CD4-positive, alpha-beta T cell treated with Interleukin-15 for 4 hours (primary cell): Measurements from ENCODE around the gene RMND5B.
"Not testable (repeated sequence)": the region's sequence is repeated elsewhere in the genome, so short reads cannot be mapped to it uniquely, and the experiment has no call there.

Experiments
- DNase-seq: peaks from one replicate; pipeline ENCODE4 v3.0.0-alpha.2; 2020; ENCODE audit warnings: low spot score

The RMND5B gene, protein sequence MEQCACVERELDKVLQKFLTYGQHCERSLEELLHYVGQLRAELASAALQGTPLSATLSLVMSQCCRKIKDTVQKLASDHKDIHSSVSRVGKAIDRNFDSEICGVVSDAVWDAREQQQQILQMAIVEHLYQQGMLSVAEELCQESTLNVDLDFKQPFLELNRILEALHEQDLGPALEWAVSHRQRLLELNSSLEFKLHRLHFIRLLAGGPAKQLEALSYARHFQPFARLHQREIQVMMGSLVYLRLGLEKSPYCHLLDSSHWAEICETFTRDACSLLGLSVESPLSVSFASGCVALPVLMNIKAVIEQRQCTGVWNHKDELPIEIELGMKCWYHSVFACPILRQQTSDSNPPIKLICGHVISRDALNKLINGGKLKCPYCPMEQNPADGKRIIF

DNA sequence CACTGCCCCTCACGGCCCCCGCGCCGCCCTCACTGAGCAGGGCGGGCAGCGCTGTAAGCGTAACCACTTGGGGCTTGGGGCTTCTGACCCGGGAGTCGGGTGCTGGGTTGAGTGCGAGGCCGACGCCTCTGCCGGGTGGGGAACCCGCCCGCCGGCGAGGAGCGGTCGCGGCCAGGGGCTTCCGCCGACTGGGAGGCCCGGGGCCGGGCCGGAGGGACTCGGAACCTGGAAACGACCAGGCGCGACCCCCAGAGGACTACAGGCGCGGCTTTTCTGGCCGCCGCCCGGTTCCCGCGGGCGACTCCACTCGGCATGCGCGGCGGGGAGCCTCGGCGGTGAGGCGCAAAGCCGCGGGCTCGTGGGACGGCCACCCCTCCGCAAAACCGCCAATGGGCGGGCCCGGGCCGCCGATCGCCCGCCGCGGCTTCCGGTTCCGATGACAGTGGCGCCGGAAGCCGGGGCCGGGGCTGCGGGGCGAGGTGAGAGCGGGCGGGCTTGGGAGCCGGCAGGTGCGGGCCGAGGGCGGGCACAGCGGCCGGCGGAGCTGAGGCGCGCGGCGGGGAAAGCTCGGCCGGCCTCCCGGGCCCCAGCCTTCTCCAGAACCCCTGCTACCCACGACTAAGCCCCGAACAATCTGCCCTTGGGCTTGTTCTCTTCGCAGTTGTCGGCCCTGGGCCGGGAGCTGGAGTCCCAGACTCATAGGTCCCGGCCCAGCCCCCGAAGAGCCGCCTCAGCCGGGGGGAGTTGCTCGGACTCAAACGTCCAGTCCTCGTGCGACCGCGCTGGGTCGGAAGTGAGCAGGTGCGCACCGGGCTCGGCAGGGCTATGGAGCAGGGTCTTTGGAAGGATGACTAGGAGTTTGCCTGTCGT, at the start of gene RMND5B:
Gene RMND5B (plus strand): TSS at position 439 of the 870 bp plus-strand sequence. CDS start 7,106 bp downstream, outside the sequence.
- DNase-seq, result peak; percentile 80

DNA sequence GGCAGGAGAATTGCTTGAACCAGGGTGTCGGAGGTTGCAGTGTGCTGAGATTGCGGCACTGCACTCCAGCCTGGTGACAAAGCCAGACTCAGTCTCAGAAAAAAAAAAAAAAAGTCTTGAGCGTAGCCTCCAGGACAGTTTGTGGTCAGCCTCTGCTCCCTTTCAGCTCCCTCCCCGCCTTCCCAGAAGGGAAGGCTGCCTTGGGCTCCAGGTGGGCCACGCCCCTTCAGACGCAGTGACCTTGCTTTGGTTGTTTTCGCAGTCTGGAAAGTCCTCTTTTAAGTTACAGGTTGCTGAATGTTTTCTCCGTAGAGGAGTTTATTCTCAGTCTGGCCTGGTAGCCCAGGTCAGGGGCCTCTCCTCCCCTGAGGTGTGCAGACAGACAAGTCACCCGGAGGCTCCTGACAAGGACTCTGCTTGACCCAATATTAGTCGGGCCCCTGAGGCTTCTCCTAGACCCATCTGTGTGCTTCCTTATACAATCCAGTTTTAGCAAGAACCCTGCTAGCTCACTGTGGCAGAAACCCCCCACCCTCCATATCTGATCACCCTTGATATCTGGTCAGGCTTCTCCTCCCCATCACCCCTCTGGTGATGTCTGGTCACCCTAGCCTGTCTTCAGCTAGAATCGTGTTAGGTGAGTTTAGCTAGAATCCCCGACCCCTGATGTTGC, 49.1 kb upstream of the RMND5B start:
- DNase-seq, result no peak

DNA sequence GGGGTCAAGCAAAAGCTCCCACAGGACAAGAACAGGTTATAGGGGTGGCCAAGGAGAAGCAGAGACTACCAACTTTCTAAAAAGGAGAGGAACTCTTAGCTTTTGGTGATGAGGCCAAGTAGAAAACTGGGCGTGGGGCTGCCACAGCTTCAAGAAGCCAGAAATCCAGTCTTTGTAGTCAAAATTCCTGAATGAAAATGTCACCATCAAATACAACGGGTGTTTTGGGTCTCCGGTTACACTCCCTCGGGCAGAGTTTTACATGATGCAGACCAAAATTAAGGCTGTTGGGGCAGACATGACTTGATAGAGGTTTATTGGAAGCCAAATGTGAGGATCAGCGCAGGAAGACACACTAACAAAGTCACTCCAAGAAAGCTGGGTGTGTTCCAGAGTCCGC, 46.9 kb upstream of the RMND5B start:
- DNase-seq, result no peak

DNA sequence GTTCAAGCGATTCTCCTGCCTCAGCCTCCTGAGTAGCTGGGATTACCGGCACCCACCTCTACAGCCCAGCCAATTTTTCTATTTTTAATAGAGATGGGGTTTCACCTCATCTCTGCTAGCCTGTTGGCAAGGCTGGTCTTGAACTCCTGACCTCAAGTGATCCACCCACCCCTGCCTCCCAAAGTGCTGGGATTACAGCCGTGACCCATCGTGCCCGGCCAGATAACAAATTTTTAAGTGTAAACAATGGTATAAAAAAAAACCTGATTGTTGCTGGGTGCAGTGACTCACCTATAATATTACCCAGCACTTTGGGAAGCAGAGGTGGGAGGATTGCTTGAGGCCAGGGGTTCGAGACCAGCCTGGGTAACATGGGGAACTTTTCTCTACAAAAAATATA, 45.5 kb upstream of the RMND5B start:
- DNase-seq, result no peak

DNA sequence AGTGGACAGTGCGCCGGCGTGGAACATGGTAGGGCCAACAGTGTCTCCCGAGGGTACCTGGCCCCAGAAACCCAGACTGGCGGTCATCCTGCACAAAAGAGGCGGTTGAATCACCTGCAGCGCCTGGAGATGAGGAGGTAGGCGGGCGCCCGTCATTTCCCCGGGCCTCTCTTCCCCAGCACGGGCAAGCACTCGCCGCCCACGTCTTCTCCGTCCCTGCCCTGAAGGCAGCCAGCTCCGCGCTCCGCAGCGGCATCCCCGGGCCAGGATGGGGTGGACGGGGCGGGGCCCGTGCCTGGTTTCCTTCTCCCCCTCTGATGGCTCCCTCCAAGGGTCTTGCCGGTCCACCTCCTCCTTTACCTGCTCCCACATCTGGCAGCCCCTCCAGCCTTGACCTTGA, 44.5 kb upstream of the RMND5B start:
- no peak for DNase-seq

DNA sequence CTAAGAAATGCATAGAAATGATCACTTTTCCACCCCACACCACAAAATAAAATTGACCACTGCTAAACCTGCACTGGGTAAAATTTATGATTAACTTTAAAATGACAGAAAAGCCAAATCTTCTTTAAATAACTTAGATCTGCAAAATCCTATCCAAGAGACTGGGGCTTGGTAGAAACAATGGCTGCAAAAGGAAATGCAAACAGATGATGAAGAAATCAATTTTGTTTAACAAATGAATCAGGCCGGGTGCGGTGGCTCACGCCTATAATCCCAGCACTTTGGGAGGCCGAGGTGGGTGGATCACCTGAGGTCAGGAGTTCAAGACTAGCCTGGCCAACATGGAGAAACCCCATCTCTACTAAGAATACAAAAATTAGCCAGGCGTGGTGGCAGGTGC, 43.6 kb upstream of the RMND5B start:
- not testable (repeated sequence) for DNase-seq

DNA sequence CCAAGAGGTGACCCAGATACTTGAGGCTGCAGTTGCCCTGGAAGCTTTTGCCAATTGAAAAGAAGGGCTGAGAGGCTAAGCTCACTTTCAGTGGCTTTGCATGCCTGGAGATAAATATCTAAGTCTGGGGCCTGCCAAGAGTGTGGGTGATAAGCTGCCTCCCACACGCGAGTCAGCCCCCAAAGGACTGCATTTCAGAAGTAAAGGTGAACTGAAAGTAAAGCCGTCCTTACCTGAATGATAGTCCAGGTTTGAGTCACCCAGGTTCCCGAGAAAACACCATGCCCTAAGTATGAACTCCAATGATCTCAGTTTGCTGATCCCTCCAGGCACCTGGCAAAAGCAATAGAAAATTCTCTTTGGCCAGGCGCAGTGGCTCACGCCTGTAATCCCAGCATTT, 40.0 kb upstream of the RMND5B start:
- DNase-seq, result no peak

DNA sequence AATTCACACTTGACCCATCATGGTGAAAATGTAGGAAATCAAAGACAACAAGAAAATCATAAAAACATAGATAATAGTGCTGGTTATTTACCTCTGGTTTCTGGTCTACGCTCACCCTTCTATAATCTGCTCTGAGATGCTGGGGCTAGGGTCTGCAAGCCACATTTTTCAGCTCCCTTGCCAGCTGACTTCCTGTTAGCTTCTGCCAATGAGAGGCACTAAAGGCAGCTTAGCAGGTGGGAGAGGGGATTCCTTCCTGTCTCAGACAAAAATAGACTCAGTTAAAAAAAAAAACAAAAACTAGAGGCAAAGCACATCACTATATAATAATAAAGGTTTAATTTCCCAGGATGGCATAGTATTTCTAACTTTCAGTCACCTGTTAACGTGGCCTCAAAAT, 37.7 kb upstream of the RMND5B start:
- no peak for DNase-seq

DNA sequence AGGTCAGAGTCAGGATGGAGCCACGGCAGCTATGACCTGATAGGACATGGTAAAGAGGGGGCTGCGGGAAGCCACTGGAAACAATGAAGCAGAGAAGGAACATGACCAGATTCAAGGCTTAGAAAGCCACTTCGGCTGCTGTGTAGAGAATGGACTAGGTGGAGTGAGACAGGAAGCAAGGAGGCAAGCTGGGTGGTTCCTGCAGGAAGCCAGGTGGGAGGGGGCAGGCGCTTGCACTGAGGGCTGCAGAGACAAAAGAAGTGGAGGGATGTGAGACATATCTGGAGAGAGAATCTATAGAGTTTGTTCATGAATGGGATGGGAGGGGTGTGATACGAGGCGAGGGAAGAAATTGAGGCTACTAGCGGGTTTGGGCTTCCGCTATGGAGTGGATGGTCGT, 36.5 kb upstream of the RMND5B start:
- no peak for DNase-seq

DNA sequence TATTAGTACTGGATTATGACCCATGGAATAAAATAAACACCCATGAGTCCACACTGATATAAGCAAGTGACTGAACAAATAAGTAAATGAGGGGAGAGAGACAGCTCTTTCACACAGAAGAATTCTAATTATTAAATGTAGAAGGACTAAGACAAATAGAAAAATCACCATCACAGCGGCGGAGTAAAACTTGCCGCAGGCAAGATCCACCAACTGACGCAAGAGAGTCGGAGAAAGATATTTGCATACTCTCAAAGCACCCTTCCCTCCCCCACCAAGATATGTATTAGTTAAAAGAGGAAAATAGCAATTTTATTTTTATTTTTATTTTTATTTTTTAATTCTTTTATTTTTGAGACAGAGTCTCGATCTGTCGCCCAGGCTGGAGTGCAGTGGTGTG, 32.1 kb upstream of the RMND5B start:
- DNase-seq, result no peak

DNA sequence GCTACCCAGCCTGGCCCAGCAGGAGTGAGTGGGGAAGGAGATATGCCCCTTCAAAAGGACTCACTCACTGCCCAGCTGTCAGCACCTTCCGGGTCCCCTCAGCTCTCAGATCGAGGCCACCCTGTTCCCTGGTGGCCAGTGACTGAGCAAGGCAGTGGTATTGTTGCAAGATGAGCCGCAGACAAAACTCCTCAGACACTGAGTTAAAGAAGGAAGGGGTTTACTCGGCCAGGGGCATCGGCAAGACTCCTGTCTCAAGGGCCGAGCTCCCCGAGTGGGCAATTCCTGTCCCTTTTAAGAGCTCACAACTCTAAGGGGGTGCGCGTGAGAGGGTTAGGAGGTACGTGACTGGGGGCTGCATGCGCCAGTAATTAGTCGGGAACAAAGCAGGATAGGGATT, 27.2 kb upstream of the RMND5B start:
- no peak for DNase-seq

DNA sequence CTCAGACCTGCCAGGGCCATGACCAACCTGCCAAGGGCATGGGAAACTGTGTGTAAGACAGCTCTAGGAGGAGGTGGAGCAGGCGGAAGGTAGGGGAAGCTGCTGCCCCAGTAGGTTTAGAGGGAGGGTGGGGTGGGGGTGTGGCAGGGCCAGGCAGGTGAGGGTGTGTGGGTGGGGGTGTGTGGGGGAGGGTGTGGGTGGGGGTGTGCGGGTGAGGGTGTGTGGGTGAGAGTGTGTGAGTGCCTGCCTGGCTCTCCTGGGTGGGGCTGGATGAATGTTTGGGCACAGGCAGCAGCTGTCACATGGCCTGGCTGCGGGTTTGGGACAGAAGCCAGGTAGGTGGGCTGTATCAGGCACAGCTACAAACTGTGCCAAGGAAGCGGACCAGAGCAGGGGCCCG, 26.3 kb upstream of the RMND5B start:
- DNase-seq, result no peak

DNA sequence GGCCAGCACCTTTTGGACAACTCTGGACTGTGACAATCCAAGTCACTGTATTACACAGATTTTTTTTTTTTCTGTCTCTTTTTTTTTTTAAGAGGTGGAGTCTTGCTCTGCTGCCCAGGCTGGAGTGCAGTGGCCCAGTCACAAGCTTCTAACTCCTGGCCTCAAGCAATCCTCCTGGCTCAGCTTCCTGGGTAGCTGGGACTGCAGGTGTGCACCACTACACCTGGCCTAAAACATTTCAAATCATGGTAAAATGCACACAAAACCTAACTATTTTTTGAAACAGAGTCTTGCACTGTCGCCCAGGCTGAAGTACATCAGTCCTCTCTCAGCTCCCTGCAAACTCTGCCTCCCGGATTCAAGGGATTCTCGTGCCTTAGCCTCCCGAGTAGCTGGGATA, 24.7 kb upstream of the RMND5B start:
- DNase-seq, result no peak

DNA sequence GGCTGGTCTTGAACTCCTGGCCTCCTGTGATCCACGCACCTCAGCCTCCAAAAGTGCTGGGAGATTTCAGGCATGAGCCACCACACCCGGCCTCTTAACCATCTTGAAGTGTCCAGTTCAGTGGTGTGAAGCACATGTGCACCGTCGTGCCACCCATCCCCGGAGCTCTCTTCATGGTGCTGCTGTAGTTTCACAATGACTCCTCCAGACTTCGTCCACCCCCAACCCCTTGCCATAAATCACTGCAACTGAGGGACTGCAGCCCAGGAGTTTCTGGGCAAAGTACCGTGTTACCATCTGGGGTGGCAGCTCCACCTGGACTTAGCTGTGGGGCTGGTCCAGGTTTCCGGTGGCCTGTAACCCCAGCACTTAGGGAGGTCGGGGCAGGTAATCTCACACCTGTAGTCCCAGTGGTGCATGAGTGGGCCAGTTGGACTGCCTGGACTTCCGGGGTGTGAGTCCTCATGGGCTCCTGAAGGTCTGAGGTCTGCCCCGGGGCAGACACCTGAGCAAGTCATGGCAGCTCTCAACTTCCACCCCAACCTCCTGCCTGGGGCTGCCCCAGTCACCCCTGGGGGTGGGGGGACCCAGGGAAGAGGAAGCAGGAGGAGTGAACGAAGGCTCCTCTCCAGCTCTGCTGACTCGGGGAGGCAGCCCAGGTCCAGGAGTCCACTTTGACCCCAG, 24.1 kb upstream of the RMND5B start:
- no peak for DNase-seq

DNA sequence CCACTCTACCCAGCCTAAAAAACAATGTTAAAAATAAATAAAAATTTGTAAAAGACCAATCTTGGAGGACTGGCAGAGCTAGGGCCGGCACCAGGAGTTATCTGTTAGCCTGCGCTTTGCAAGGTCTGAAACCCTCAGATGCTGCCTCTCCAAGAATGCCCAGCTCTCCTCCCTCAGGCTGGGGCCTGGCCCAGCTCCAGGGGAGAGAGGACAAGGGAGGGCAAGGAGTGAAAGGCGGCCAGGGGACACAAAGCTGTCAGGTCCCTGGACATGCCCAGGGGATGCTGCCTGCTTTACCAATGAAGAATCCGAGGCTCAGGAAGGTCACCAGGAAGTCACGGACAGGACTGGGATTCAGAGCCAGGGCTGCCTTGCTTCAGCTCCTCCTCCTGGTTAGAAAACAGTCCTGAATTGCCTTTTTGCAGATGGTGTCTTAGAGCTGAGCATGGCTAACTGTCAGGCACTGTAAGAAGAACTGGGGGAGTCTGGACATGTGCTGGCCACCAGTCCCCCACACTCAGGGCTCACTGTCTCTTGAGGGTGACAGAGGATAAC, 23.0 kb upstream of the RMND5B start:
- DNase-seq, result no peak

DNA sequence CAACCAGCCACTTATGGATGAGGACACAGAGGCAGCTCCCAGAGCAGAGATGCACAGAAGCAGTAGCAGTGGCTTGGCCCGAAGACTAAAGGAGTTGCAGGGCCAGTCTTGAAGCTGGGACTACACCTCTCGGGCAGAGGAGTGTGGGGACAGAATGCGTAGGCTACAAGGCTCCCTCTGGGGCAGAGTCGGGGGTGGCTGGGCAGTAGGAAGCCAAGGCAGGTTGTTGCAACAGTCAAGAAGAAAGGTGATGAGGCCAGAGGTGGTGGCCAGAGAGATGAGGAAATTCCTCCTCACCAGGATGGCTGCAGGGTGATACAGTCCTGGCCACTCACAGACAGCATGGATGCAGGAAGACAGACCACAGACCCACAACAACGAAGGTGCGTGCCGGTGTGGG, 22.4 kb upstream of the RMND5B start:
- DNase-seq, result no peak

DNA sequence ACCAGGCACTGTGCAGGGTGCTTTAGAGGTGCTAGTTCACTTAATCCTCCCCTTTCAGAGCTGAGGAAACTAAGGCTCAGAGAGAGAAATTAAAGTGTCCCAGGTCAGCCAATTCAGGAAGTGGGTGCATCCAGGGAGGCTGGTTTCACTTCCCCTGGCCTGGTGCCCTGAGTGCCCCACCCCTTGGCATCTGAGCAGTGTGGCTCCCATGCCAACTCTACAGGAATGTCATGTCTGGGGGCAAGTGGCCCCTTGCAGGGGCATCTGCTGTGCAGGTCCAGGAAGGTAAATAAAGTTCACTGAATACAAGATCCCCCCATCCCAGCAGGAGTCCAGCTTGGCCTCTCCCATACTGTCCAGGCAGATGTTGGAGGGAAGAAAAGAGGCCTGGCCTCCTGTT, 21.8 kb upstream of the RMND5B start:
- no peak for DNase-seq

DNA sequence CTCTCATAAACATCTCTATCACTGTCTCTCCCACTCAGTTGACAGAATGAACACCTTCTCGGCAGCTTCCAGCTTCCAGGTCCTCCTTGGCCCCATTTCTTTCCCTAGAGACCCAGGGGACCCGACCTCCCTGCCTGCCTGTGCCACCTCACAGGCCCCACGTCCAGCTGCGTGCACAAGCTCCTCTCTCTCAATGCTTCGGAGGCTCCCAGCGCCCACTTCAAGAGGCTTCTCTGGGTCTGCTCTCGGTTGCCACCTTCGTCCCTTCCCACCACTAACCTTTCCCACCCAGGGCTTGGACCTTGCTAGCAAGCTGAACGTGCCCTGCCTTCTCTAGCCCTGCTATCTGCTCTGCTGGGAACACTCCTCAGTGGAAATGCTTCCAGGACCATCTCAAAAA, 20.3 kb upstream of the RMND5B start:
- no peak for DNase-seq

DNA sequence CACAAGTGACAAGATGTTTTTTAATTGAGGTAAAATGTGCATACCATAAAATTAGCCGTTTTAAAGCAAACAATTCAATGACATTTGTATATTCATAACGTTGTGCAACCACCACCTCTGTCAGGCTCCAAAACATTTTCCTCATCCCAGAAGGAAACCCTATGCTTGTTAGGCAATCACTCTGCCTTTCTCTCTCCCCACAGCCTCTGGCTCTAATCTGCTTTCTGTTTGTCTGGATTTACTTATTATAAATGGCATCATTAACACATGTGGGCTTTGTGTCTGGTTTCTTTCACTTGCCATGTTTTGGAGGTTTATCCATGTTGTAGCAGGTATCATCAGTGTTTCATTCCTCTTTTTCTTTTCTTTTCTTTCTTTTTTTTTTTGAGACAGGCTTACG, 18.9 kb upstream of the RMND5B start:
- no peak for DNase-seq

DNA sequence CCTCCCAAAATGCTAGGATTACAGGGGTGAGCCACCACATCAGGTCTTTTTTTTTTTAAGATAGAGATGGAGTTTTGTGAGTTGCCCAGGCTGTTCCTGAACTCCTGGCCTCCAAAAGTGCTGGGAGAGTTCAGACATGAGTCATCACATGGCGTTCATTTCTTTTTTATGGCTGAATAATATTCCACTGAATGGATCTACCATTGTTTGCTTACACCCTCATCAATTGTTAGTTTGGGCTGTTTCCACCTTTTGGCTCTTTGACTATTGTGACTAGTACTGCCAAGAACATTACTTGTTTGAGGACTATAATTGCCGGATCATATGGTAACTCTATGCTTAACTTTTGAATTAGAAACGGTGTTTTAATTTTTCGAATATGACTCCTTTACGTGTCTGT, 18.3 kb upstream of the RMND5B start:
- no peak for DNase-seq

DNA sequence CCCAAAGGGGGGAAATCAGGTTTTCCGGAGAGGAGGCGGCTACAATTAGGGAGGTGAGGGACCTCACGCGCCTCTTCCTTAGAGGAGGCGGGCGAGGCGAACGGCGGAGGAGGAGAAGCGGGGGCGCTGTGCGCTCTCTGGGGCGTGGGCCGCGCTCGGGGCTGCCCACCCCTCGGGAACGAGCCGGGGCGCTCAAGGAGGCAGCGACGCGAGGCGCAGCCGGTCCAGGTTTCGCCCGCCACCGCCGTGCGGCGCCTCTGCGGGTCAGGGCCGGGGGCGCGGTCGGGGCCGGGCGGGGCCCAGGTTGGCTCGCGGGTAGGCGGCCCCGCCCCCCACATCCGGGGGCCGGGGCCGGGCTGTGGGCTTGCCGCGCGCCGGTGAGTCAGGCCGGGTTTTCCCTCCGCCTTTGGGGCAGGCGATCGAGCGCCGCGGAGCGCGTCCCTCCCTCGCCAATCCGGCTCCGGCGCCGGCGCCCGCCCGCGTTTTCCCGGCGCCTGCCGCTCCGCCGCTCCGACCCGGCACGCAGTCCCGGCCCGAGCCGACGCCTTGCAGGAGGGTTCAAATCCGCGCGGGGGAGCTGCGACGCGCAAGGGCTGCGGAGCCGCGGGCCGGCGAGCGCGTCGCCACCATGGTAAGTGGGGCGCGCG, 17.6 kb upstream of the RMND5B start, which contains the start of gene N4BP3:
Gene N4BP3 (plus strand): TSS at position 392 of the 647 bp plus-strand sequence. CDS start 6,052 bp downstream, outside the sequence.
- peak; percentile 87 for DNase-seq
